SK-N-SH (cell line): ENCODE data around the gene RNF157. TPM values are rescaled to one million over a fixed set of nuclear protein-coding genes. Genes with fewer than 3 reads are reported as not detected.
A peak's percentile ranks its signal among the peaks of the same experiment; 100 is the strongest.

Experiments
- CTCF ChIA-PET: fragments of 300-600, 350-600 bp; formaldehyde crosslinking; extraction: SDS; loops from one replicate; lab custom pipeline; 2021; lab: Yijun Ruan, JAX
- POLR2A ChIA-PET: fragments of 350-600 bp; sonication (Branson Sonifier 250); formaldehyde crosslinking; extraction: SDS; loops from one replicate; lab custom pipeline; 2020; ENCODE audit warnings: antibody characterized with exemption, inconsistent platforms; lab: Yijun Ruan, JAX
- DNase-seq: peaks from one replicate; pipeline ENCODE4 v3.0.0; 2012
- H2AFZ ChIP-seq: fragments of 200-600 bp; sonication (generic); 2 replicates; pipeline ENCODE4 v1.8.1; 2016; ENCODE audit warnings: antibody characterized with exemption, mild to moderate bottlenecking, low read depth
- H3F3A ChIP-seq: fragments of 200-600 bp; sonication (generic); replicated peaks from 2 replicates; pipeline ENCODE3; 2016; ENCODE audit warnings: antibody characterized with exemption, mild to moderate bottlenecking; ENCODE audit not compliant: insufficient read depth
- H3K27ac ChIP-seq, 2 experiments: fragments of 200-500 bp in 1 of 2; fragments of 200-600 bp in 1 of 2; sonication (Bioruptor generic) in 1 of 2; sonication (generic), shearing (Covaris generic) in 1 of 2; 2 replicates each; pipeline versions ENCODE4 v1.5.1 to v1.6.1; 2014 to 2016; ENCODE audit warnings: low read depth in 2 of 2, inconsistent platforms in 1 of 2, low read length in 1 of 2, mild to moderate bottlenecking in 1 of 2, mixed read lengths in 1 of 2
- H3K27me3 ChIP-seq: fragments of 200-600 bp; sonication (generic), shearing (Covaris generic); 2 replicates; pipeline ENCODE4 v1.6.1; 2016; ENCODE audit warnings: mixed run types; ENCODE audit not compliant: insufficient read depth
- H3K36me3 ChIP-seq, 2 experiments: fragments of 200-500 bp in 1 of 2; fragments of 200-600 bp in 1 of 2; sonication (Bioruptor generic) in 1 of 2; sonication (generic) in 1 of 2; replicated peaks in 1 of 2; 2 replicates each; pipeline versions ENCODE3 to v1.5.1; 2014 to 2016; ENCODE audit warnings: low read length in 1 of 2, mild to moderate bottlenecking in 1 of 2; ENCODE audit not compliant: insufficient read depth in 2 of 2, control insufficient read depth in 1 of 2
- H3K4me1 ChIP-seq, 2 experiments: fragments of 200-500 bp in 1 of 2; fragments of 200-600 bp in 1 of 2; sonication (Bioruptor generic) in 1 of 2; sonication (generic), shearing (Covaris generic) in 1 of 2; 2 replicates each; pipeline versions ENCODE4 v1.5.1 to v1.6.1; 2014 to 2016; ENCODE audit warnings: low read depth in 1 of 2, low read length in 1 of 2, mixed run types in 1 of 2; ENCODE audit not compliant: insufficient read depth in 2 of 2, control insufficient read depth in 1 of 2
- H3K4me2 ChIP-seq: fragments of 200-600 bp; sonication (generic), shearing (Covaris generic); 2 replicates; pipeline ENCODE4 v1.6.1; 2017; ENCODE audit warnings: mixed run types
- H3K4me3 ChIP-seq, 2 experiments: fragments of 200-500 bp in 1 of 2; fragments of 200-600 bp in 1 of 2; sonication (Bioruptor generic) in 1 of 2; sonication (generic), shearing (Covaris generic) in 1 of 2; 2 replicates each; pipeline versions ENCODE4 v1.5.1 to v1.8.1; 2014 to 2016; ENCODE audit warnings: low read depth in 2 of 2, inconsistent platforms in 1 of 2, low read length in 1 of 2, mild to moderate bottlenecking in 1 of 2, mixed read lengths in 1 of 2, moderate library complexity in 1 of 2
- H3K79me2 ChIP-seq: fragments of 200-600 bp; sonication (generic); 2 replicates; pipeline ENCODE4 v1.8.1; 2017; ENCODE audit warnings: mild to moderate bottlenecking; ENCODE audit not compliant: insufficient read depth
- H3K9ac ChIP-seq: fragments of 200-600 bp; sonication (generic); 2 replicates; pipeline ENCODE4 v1.6.1; 2017; ENCODE audit warnings: mixed run types
- H3K9me2 ChIP-seq: fragments of 200-600 bp; sonication (generic); 2 replicates; pipeline ENCODE4 v1.6.1; 2017; ENCODE audit warnings: mixed run types
- H3K9me3 ChIP-seq: fragments of 200-600 bp; sonication (generic); 2 replicates; pipeline ENCODE4 v1.6.1; 2017; ENCODE audit warnings: mixed run types, mild to moderate bottlenecking, moderate library complexity
- H4K20me1 ChIP-seq: fragments of 200-600 bp; sonication (generic); 2 replicates; pipeline ENCODE4 v1.6.1; 2017; ENCODE audit warnings: mild to moderate bottlenecking, mixed run types; ENCODE audit not compliant: insufficient read depth
- ELF1 ChIP-seq: IDR thresholded peaks from 2 replicates; pipeline ENCODE4 v1.4.0; 2012
- EZH2phosphoT487 ChIP-seq: fragments of 200-600 bp; sonication (generic); IDR thresholded peaks from 2 replicates; pipeline ENCODE4 v1.6.1; 2017; ENCODE audit warnings: low read depth, mixed run types, mild to moderate bottlenecking, antibody characterized with exemption, moderate library complexity, borderline replicate concordance
- FOXJ3 ChIP-seq: sonication (generic); formaldehyde crosslinking; IDR thresholded peaks from 2 replicates; pipeline ENCODE4 v1.5.1; 2020; ENCODE audit warnings: mild to moderate bottlenecking, missing genetic modification reagents
- FOXM1 ChIP-seq: IDR thresholded peaks from 2 replicates; pipeline ENCODE4 v1.4.0; 2012; ENCODE audit warnings: low read depth, mild to moderate bottlenecking
- GABPA ChIP-seq: IDR thresholded peaks from 2 replicates; pipeline ENCODE4 v1.4.0; 2012; ENCODE audit warnings: low read depth, mild to moderate bottlenecking
- MXI1 ChIP-seq: IDR thresholded peaks from 2 replicates; pipeline ENCODE4 v1.6.1; 2012; ENCODE audit warnings: mild to moderate bottlenecking, low read depth, low read length, improper control_type of control experiment
- NRF1 ChIP-seq: IDR thresholded peaks from 2 replicates; pipeline ENCODE4 v1.6.1; 2012; ENCODE audit warnings: low read depth, mild to moderate bottlenecking, low read length
- RFX5 ChIP-seq: IDR thresholded peaks from 2 replicates; pipeline ENCODE4 v1.6.1; 2012; ENCODE audit warnings: mild to moderate bottlenecking, improper control_type of control experiment, low read length
- RXRA ChIP-seq: IDR thresholded peaks from 2 replicates; pipeline ENCODE4 v1.4.0; 2012; ENCODE audit warnings: low read depth, mild to moderate bottlenecking, borderline replicate concordance
- SMC3 ChIP-seq: IDR thresholded peaks from 2 replicates; pipeline ENCODE4 v1.6.1; 2012; ENCODE audit warnings: low read depth, low read length, improper control_type of control experiment
- WGBS: methylation state at CpG from one replicate; pipeline ENCODE4 v1.1.6; 2017; ENCODE audit warnings: low lambda C conversion rate; 5-methylcytosine and 5-hydroxymethylcytosine counted together
- polyA plus RNA-seq, 3 experiments: library from polyadenylated mRNA; depleted of rRNA; stranded (reverse); fragments of >200 nt; gene quantifications; 2 replicates each; pipeline ENCODE4 v1.2.3, GENCODE V29; 2012
- TF ChIP-seq, protein P1 (sequence below): fragments of 150-350 bp; IDR thresholded peaks from 2 replicates; pipeline ENCODE4 v1.6.1; 2017; ENCODE audit warnings: antibody characterized with exemption, low read length, low read depth, borderline replicate concordance
- TF ChIP-seq, protein P2 (sequence below): IDR thresholded peaks from 2 replicates; pipeline ENCODE4 v1.4.0; 2012; ENCODE audit warnings: low read depth
- TF ChIP-seq, protein P3 (sequence below): IDR thresholded peaks from 2 replicates; pipeline ENCODE4 v1.4.0; 2012; ENCODE audit warnings: low read depth, borderline replicate concordance
- TF ChIP-seq, protein P4 (sequence below): fragments of 150-350 bp; IDR thresholded peaks from 2 replicates; pipeline ENCODE4 v1.6.1; 2016; ENCODE audit warnings: mild to moderate bottlenecking, low read depth, low read length
- TF ChIP-seq, protein P5 (sequence below): IDR thresholded peaks from 2 replicates; pipeline ENCODE4 v1.6.1; 2012; ENCODE audit warnings: mild to moderate bottlenecking, low read depth, low read length, moderate library complexity

RNF157 gene
- polyA plus RNA-seq, 1 of the 3 experiments (the other 2 are of a cell fraction): 5.2 TPM

DNA sequence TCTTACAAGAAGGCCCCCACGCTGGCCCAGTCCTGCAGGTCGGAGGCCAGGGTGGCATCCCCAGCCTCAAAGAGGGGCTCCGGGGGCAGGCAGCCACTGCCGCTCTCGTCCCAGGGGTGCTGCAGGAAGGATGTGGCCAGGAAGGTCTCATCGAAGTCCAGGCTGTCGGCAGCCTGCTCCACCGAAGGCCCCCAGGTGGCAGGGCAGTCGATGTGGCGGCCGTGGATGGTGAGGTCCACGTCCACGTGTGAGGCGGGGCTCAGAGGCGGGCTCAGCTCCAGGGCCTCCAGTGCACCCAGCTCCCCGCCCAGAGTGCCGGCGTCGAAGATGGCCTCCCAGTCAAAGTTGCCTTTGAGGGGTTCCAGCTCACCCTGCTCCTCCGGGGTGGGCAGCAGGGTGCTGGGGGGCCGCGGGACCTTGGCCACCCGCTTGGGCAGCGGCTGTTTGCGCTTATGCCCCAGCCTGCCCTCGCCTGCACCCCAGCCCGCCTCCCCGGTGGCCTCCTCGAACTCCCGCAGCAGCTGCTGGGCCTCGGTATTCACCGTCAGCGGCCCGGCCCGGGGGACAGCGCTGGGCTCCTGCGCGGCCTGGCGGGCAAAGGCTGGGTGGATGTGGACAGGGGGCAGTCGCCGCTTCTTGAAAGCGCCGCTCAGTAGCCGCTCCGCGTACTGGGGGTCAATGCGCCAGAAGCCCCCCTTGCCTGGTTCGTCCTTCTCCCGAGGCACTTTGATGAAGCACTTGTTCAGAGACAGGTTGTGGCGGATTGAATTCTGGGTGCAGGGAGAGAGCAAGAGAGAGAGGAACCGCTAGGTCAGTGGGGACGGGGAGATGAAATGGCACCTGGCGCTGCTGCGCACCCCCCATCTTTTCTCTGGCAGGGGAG is 102.7 kb downstream of the RNF157 start:
- no peaks in the 10 kb centered on the region for H3K36me3 ChIP-seq
- no peak overlapping the region for H2AFZ ChIP-seq
- no peak overlapping the region for H3K9ac ChIP-seq
- 96% methylated on average over 19 of the region's 54 CpGs for WGBS
- no peaks in the 10 kb centered on the region for H3K9me2 ChIP-seq
- H3K27me3 ChIP-seq: peaks cover 20% of the 10 kb centered on the region; the same call in 1 of the 2 replicates
- no peak overlapping the region for H3K4me3 ChIP-seq
- TF ChIP-seq NRF1 (no peak), SMC3 (no peak)
- TF ChIP-seq, protein P1, sequence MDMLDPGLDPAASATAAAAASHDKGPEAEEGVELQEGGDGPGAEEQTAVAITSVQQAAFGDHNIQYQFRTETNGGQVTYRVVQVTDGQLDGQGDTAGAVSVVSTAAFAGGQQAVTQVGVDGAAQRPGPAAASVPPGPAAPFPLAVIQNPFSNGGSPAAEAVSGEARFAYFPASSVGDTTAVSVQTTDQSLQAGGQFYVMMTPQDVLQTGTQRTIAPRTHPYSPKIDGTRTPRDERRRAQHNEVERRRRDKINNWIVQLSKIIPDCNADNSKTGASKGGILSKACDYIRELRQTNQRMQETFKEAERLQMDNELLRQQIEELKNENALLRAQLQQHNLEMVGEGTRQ: no peak
- DNase-seq: peak; percentile 51
- ChIA-PET POLR2A (no interaction called here), CTCF (interaction anchor here (2.1 to 10.9 kb wide), 2 partner anchors 16 to 141 kb away, joined by 13 to 88 read pairs; no protein-coding TSS in a partner anchor)
- H3F3A ChIP-seq: peaks cover 4% of the 10 kb centered on the region
- no peak overlapping the region for H3K27ac ChIP-seq
- no peak overlapping the region for H3K4me2 ChIP-seq
- H3K4me1 ChIP-seq: peaks cover 0 to 16% of the 10 kb centered on the region in 2 experiments; a peak in 2 of 4 replicates
- H4K20me1 ChIP-seq: no peaks in the 10 kb centered on the region
- H3K79me2 ChIP-seq: no peaks in the 10 kb centered on the region
- H3K9me3 ChIP-seq: no peaks in the 10 kb centered on the region

DNA sequence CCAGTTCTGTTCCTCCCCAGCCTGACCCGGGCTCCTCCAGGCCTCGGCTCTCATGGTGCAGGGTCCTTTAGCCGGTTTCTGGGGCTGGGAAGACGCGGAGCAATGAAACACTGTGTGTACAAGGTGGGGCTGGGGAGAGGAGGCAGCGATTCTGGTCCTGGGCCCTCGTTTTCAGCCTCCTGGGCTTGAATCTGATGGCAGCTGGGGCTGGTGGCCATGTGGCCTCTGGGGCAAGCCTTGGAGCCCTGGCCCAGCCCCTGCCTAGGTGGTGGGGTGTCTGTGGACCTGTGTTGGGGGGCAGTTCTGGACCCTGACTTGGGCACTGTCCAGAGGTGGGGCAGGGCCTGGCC is 103.3 kb downstream of the RNF157 start:
- TF ChIP-seq, protein P2, sequence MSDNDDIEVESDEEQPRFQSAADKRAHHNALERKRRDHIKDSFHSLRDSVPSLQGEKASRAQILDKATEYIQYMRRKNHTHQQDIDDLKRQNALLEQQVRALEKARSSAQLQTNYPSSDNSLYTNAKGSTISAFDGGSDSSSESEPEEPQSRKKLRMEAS: no peak
- TF ChIP-seq GABPA (no peak), FOXJ3 (CRISPR knock-in tag) (no peak), ELF1 (no peak), SMC3 (no peak), MXI1 (no peak), RFX5 (no peak), EZH2phosphoT487 (no peak), FOXM1 (no peak), RXRA (no peak)
- TF ChIP-seq, protein P3, sequence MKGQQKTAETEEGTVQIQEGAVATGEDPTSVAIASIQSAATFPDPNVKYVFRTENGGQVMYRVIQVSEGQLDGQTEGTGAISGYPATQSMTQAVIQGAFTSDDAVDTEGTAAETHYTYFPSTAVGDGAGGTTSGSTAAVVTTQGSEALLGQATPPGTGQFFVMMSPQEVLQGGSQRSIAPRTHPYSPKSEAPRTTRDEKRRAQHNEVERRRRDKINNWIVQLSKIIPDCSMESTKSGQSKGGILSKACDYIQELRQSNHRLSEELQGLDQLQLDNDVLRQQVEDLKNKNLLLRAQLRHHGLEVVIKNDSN: no peak
- TF ChIP-seq, protein P4, sequence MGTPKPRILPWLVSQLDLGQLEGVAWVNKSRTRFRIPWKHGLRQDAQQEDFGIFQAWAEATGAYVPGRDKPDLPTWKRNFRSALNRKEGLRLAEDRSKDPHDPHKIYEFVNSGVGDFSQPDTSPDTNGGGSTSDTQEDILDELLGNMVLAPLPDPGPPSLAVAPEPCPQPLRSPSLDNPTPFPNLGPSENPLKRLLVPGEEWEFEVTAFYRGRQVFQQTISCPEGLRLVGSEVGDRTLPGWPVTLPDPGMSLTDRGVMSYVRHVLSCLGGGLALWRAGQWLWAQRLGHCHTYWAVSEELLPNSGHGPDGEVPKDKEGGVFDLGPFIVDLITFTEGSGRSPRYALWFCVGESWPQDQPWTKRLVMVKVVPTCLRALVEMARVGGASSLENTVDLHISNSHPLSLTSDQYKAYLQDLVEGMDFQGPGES: no peak
- TF ChIP-seq, protein P5, sequence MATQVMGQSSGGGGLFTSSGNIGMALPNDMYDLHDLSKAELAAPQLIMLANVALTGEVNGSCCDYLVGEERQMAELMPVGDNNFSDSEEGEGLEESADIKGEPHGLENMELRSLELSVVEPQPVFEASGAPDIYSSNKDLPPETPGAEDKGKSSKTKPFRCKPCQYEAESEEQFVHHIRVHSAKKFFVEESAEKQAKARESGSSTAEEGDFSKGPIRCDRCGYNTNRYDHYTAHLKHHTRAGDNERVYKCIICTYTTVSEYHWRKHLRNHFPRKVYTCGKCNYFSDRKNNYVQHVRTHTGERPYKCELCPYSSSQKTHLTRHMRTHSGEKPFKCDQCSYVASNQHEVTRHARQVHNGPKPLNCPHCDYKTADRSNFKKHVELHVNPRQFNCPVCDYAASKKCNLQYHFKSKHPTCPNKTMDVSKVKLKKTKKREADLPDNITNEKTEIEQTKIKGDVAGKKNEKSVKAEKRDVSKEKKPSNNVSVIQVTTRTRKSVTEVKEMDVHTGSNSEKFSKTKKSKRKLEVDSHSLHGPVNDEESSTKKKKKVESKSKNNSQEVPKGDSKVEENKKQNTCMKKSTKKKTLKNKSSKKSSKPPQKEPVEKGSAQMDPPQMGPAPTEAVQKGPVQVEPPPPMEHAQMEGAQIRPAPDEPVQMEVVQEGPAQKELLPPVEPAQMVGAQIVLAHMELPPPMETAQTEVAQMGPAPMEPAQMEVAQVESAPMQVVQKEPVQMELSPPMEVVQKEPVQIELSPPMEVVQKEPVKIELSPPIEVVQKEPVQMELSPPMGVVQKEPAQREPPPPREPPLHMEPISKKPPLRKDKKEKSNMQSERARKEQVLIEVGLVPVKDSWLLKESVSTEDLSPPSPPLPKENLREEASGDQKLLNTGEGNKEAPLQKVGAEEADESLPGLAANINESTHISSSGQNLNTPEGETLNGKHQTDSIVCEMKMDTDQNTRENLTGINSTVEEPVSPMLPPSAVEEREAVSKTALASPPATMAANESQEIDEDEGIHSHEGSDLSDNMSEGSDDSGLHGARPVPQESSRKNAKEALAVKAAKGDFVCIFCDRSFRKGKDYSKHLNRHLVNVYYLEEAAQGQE: no peak
- peaks cover 20% of the 10 kb centered on the region; the same call in 1 of the 2 replicates for H3K27me3 ChIP-seq
- 81% methylated on average over 7 of the region's 7 CpGs for WGBS

More for the DNA sequence above, 103.3 kb downstream of the RNF157 start:
- Histone ChIP-seq H3K79me2 (no peaks in the 10 kb centered on the region), H4K20me1 (no peaks in the 10 kb centered on the region), H3F3A (peaks cover 3% of the 10 kb centered on the region), H3K9me3 (no peaks in the 10 kb centered on the region), H2AFZ (no peak overlapping the region), H3K4me3 (no peak overlapping the region), H3K27ac (no peak overlapping the region), H3K4me1 (peaks cover 0 to 15% of the 10 kb centered on the region in 2 experiments; a peak in 2 of 4 replicates), H3K9me2 (no peaks in the 10 kb centered on the region), H3K9ac (no peak overlapping the region), H3K4me2 (no peak overlapping the region), H3K36me3 (no peaks in the 10 kb centered on the region)
- DNase-seq: no peak
- POLR2A ChIA-PET: no interaction called here
- CTCF ChIA-PET: interaction anchor here (2.1 to 10.9 kb wide), 2 partner anchors 16 to 142 kb away, joined by 13 to 88 read pairs; no protein-coding TSS in a partner anchor
